Measurements from ENCODE around the gene ICAM1.

DNA sequence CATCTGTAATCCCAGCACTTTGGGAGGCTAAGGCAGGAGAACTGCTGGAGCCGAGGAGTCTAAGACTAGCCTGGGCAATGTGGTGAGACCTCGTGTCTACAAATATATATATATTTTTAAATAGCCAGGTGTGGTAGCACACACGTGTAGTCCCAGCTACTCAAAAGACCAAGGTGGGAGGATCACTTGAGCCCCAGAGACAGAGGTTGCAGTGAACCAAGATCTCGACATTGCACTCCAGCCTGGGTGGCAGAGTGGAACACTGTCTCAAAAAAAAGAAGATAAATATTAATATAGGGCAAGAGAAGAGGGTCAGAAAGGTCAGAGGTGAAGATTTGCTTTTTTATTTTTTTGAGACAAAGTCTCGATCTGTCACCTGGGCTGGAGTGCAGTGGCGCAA is 24.4 kb upstream of the ICAM1 start:
- TF ChIP-seq EP300 (conservative IDR thresholded peaks at IDR 0.05; ENCODE audit: poor library complexity, severe bottlenecking) (no peak), EZH2 (IDR thresholded peaks at IDR 0.05; ENCODE audit: borderline replicate concordance, insufficient read depth, low read length, poor library complexity, severe bottlenecking) (no peak), POLR2AphosphoS5 (IDR thresholded peaks at IDR 0.05) (no peak)
- TF ChIP-seq, protein P1, sequence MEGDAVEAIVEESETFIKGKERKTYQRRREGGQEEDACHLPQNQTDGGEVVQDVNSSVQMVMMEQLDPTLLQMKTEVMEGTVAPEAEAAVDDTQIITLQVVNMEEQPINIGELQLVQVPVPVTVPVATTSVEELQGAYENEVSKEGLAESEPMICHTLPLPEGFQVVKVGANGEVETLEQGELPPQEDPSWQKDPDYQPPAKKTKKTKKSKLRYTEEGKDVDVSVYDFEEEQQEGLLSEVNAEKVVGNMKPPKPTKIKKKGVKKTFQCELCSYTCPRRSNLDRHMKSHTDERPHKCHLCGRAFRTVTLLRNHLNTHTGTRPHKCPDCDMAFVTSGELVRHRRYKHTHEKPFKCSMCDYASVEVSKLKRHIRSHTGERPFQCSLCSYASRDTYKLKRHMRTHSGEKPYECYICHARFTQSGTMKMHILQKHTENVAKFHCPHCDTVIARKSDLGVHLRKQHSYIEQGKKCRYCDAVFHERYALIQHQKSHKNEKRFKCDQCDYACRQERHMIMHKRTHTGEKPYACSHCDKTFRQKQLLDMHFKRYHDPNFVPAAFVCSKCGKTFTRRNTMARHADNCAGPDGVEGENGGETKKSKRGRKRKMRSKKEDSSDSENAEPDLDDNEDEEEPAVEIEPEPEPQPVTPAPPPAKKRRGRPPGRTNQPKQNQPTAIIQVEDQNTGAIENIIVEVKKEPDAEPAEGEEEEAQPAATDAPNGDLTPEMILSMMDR (IDR thresholded peaks at IDR 0.05; ENCODE audit: poor library complexity, severe bottlenecking): no peak
- TF ChIP-seq, protein P2, sequence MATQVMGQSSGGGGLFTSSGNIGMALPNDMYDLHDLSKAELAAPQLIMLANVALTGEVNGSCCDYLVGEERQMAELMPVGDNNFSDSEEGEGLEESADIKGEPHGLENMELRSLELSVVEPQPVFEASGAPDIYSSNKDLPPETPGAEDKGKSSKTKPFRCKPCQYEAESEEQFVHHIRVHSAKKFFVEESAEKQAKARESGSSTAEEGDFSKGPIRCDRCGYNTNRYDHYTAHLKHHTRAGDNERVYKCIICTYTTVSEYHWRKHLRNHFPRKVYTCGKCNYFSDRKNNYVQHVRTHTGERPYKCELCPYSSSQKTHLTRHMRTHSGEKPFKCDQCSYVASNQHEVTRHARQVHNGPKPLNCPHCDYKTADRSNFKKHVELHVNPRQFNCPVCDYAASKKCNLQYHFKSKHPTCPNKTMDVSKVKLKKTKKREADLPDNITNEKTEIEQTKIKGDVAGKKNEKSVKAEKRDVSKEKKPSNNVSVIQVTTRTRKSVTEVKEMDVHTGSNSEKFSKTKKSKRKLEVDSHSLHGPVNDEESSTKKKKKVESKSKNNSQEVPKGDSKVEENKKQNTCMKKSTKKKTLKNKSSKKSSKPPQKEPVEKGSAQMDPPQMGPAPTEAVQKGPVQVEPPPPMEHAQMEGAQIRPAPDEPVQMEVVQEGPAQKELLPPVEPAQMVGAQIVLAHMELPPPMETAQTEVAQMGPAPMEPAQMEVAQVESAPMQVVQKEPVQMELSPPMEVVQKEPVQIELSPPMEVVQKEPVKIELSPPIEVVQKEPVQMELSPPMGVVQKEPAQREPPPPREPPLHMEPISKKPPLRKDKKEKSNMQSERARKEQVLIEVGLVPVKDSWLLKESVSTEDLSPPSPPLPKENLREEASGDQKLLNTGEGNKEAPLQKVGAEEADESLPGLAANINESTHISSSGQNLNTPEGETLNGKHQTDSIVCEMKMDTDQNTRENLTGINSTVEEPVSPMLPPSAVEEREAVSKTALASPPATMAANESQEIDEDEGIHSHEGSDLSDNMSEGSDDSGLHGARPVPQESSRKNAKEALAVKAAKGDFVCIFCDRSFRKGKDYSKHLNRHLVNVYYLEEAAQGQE (IDR thresholded peaks at IDR 0.05; ENCODE audit: borderline replicate concordance): no peak
